Measurements from ENCODE around the gene DST. TPM values are rescaled to one million over a fixed set of nuclear protein-coding genes. Genes with fewer than 3 reads are reported as not detected.

Gene DST
- total RNA-seq, 1 experiment from 2014 or later: 370 TPM

GRCh38 chr6:56537223-56537770 lies 105.4 kb downstream of the DST start:
- H3K27ac Mint-ChIP-seq (ENCODE audit: low read depth, unreplicated experiment): no peak overlapping the region
- no peak for DNase-seq (ENCODE audit: unreplicated experiment)

GRCh38 chr6:56536536-56536935 lies 106.2 kb downstream of the DST start:
- Mint-ChIP-seq H3K4me3 (ENCODE audit: unreplicated experiment) (no peak overlapping the region), H3K36me3 (ENCODE audit: insufficient read depth, unreplicated experiment) (peaks cover 78% of the 10 kb centered on the region), H3K9me3 (ENCODE audit: unreplicated experiment) (no peaks in the 10 kb centered on the region), H3K27me3 (ENCODE audit: insufficient read depth, unreplicated experiment) (no peaks in the 10 kb centered on the region), H3K27ac (ENCODE audit: low read depth, unreplicated experiment) (no peak overlapping the region), H3K4me1 (ENCODE audit: insufficient read depth, unreplicated experiment) (peaks cover 18% of the 10 kb centered on the region)
- no TSS peak for BruUV-seq (replicated peaks)
- POLR2A ChIA-PET: interaction anchor here (0.6 to 0.7 kb wide), 2 partner anchors 9 to 11 kb away, joined by 4 to 6 read pairs; no protein-coding TSS in a partner anchor
- TF ChIP-seq CTCF (IDR thresholded peaks at IDR 0.05; ENCODE audit: unreplicated experiment): no peak
- DNase-seq (ENCODE audit: unreplicated experiment): no peak
- CTCF ChIA-PET: no interaction called here
- intact Hi-C loops (cut with micrococcal nuclease): no loop called here

More at GRCh38 chr6:56537223-56537770, 105.4 kb downstream of the DST start:
- BruUV-seq (replicated peaks): no TSS peak
- Mint-ChIP-seq H3K9me3 (ENCODE audit: unreplicated experiment) (no peaks in the 10 kb centered on the region), H3K4me3 (ENCODE audit: unreplicated experiment) (no peak overlapping the region), H3K27me3 (ENCODE audit: insufficient read depth, unreplicated experiment) (no peaks in the 10 kb centered on the region), H3K36me3 (ENCODE audit: insufficient read depth, unreplicated experiment) (peaks cover 70% of the 10 kb centered on the region), H3K4me1 (ENCODE audit: insufficient read depth, unreplicated experiment) (peaks cover 18% of the 10 kb centered on the region)
- CTCF ChIA-PET: interaction anchor here (0.6 kb wide), 1 partner anchor 41 kb away, joined by 3 read pairs; no protein-coding TSS in a partner anchor
- intact Hi-C loops (cut with micrococcal nuclease): no loop called here
- no peak for TF ChIP-seq CTCF (IDR thresholded peaks at IDR 0.05; ENCODE audit: unreplicated experiment)
- POLR2A ChIA-PET: interaction anchor here (0.6 to 0.7 kb wide), 2 partner anchors 10 kb away, joined by 4 to 6 read pairs; no protein-coding TSS in a partner anchor

GRCh38 chr6:56535626-56536025 lies 107.1 kb downstream of the DST start:
- no peaks in the 10 kb centered on the region for H3K27me3 Mint-ChIP-seq (ENCODE audit: insufficient read depth, unreplicated experiment)
- no peak overlapping the region for H3K4me3 Mint-ChIP-seq (ENCODE audit: unreplicated experiment)
- peaks cover 87% of the 10 kb centered on the region for H3K36me3 Mint-ChIP-seq (ENCODE audit: insufficient read depth, unreplicated experiment)
- no peak for DNase-seq (ENCODE audit: unreplicated experiment)
- CTCF ChIA-PET: no interaction called here
- intact Hi-C loops (cut with micrococcal nuclease): no loop called here
- POLR2A ChIA-PET: interaction anchor here (0.7 kb wide), 1 partner anchor 11 kb away, joined by 3 read pairs; no protein-coding TSS in a partner anchor
- peaks cover 18% of the 10 kb centered on the region for H3K4me1 Mint-ChIP-seq (ENCODE audit: insufficient read depth, unreplicated experiment)
- no TSS peak for BruUV-seq (replicated peaks)
- no peaks in the 10 kb centered on the region for H3K9me3 Mint-ChIP-seq (ENCODE audit: unreplicated experiment)
- H3K27ac Mint-ChIP-seq (ENCODE audit: low read depth, unreplicated experiment): no peak overlapping the region
- no peak for TF ChIP-seq CTCF (IDR thresholded peaks at IDR 0.05; ENCODE audit: unreplicated experiment)

- no peak for DNase-seq (ENCODE audit: unreplicated experiment)
- intact Hi-C loops (cut with micrococcal nuclease): no loop called here
- Mint-ChIP-seq H3K4me3 (ENCODE audit: unreplicated experiment) (no peak overlapping the region), H3K4me1 (ENCODE audit: insufficient read depth, unreplicated experiment) (peaks cover 18% of the 10 kb centered on the region), H3K27ac (ENCODE audit: low read depth, unreplicated experiment) (no peak overlapping the region), H3K9me3 (ENCODE audit: unreplicated experiment) (no peaks in the 10 kb centered on the region), H3K36me3 (ENCODE audit: insufficient read depth, unreplicated experiment) (peaks cover 93% of the 10 kb centered on the region), H3K27me3 (ENCODE audit: insufficient read depth, unreplicated experiment) (no peaks in the 10 kb centered on the region)
- POLR2A ChIA-PET: no interaction called here
- BruUV-seq (replicated peaks): no TSS peak
- no peak for TF ChIP-seq CTCF (IDR thresholded peaks at IDR 0.05; ENCODE audit: unreplicated experiment)
- CTCF ChIA-PET: no interaction called here
Observed at GRCh38 chr6:56534680-56535419, 107.8 kb downstream of the DST start.

Data from MCF 10A (cell line).